Medulla oblongata (tissue), 1 donor: ENCODE measurements around the gene POTEM.
"Not testable (repeated sequence)": the region's sequence is repeated elsewhere in the genome, so short reads cannot be mapped to it uniquely, and the experiment has no call there.

Source experiments
- DNase-seq: peaks from one replicate; pipeline ENCODE4 v3.0.0-alpha.2; 2015; ENCODE audit errors: extremely low spot score

POTEM gene

DNA sequence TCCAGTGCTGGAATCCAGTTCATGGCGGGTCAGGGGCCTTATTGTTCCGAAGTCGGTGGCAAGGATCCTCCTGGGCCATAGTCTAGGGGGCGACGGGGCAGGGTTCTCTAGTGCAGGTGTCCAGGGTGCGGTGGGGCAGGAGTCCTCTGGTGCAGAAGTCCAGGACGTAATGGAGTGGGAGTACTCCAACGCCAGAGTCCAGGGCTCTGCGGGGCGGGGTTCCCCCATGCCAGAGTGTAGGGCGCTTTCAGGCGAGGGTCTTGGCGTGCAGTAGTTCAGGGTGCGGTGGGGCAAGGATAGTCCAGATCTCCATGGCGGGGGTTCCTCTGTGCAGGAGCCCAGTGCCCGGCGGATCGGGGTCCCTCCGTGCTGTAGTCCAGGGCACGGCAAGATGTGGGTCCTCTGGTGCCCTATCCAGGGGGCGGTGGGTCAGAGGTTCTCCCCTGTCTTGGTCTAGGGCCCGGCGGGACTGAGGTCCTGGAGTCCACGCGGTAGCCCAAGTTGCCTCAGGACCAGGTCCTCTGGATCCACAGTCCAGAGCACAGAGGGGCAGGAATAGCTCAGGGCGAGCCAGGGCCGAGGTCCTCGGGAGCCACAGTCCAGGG, 70.9 kb downstream of the POTEM start:
- not testable (repeated sequence) for DNase-seq

DNA sequence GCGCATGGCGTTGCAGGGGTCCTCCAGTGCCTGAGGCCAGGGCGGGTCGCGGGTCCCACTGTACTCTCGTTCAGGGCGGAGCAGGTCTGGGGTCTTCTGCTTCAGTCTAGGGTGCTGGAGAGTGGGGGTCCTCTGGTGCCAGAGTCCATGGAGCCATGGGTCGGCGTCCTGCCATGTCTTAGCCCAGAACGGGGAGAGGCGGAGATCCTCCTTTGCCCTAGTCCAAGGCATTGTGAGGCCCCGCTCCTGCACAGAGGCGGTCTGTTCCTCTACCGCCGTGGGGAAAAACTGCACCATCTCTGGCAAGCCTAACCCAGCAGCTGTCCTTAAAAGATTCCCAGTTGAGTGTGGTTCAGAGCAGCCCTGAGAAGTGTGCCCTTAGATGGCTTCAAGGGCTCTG, 71.6 kb downstream of the POTEM start:
- not testable (repeated sequence) for DNase-seq

DNA sequence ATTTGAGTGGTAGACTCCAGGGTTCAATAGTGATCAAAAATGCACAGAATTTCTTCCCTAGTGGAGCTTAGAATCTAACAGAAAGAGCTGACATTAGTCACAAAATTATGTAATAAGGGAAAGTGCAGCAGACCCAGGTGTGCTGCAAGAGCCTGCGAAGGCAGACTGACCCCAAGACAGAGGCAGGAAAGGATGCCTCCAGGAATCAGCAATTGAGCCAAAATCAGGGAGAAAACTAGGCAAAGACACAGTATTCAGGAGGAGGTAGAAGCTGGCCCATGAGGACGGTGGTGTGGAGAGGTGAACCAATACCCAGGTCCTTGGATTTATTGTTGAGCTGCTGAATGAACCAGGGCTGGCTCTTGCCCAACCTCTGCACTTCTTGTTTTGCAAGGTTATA, 76.2 kb downstream of the POTEM start:
- not testable (repeated sequence) for DNase-seq
